Measurements from ENCODE around the gene BTBD9. TPM values are rescaled to one million over a fixed set of nuclear protein-coding genes. Genes with fewer than 3 reads are reported as not detected.

BTBD9 gene
- total RNA-seq, 1 donor from 2014 or later: 47.9 TPM

DNA sequence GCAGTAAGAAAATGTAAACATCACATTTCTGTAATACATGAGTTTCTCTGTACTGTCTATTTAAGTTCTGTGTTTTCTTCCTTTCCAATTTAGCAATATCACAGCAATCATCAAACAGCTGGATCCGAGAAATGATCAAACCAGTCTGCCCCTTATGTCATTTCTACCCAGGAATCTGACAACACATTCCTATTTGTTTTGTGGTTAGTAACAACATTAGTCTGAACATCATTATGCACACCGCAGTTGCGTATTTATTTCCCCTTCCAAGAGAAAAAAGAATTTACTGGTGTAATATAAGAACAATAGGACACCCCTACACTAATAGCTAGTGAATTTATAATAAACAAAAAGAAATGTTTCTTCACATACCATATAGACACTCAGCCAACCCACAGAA is 179.5 kb downstream of the BTBD9 start:
- TF ChIP-seq, protein P1, sequence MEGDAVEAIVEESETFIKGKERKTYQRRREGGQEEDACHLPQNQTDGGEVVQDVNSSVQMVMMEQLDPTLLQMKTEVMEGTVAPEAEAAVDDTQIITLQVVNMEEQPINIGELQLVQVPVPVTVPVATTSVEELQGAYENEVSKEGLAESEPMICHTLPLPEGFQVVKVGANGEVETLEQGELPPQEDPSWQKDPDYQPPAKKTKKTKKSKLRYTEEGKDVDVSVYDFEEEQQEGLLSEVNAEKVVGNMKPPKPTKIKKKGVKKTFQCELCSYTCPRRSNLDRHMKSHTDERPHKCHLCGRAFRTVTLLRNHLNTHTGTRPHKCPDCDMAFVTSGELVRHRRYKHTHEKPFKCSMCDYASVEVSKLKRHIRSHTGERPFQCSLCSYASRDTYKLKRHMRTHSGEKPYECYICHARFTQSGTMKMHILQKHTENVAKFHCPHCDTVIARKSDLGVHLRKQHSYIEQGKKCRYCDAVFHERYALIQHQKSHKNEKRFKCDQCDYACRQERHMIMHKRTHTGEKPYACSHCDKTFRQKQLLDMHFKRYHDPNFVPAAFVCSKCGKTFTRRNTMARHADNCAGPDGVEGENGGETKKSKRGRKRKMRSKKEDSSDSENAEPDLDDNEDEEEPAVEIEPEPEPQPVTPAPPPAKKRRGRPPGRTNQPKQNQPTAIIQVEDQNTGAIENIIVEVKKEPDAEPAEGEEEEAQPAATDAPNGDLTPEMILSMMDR (IDR thresholded peaks at IDR 0.05): no peak

DNA sequence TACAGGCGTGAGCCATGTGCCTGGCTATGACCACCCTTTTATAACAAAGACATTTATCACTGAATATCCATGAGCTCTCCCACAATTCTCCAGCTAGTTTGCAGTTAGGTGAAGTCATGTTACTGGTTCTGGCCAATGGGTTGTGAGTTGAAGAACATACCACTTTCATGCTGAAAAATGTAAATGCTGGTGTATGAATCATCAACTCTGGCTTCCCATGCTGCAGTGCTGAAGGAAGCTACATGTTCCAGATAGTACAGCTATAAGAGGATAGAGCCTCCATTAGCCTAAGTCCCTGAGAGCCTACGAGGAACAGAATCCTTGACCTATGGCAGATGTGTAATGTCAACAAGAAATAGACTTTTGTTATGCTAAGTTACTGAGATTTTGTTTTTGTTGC is 180.4 kb downstream of the BTBD9 start:
- Histone ChIP-seq H3K36me3 (no peaks in the 10 kb centered on the region), H3K4me1 (no peaks in the 10 kb centered on the region), H3K27ac (no peak overlapping the region), H3K27me3 (no peaks in the 10 kb centered on the region), H3K4me3 (no peak overlapping the region), H3K9me3 (no peaks in the 10 kb centered on the region)
- ATAC-seq (no peak), DNase-seq (no peak)
- intact Hi-C loops (cut with DNase I): no loop called here
- TF ChIP-seq, protein P1 (IDR thresholded peaks at IDR 0.05): no peak

More for the DNA sequence above, 179.5 kb downstream of the BTBD9 start:
- no peaks in the 10 kb centered on the region for H3K9me3 ChIP-seq
- H3K4me1 ChIP-seq: no peaks in the 10 kb centered on the region
- H3K27me3 ChIP-seq: no peaks in the 10 kb centered on the region
- H3K27ac ChIP-seq: no peak overlapping the region
- DNase-seq: no peak
- H3K4me3 ChIP-seq: no peak overlapping the region
- ATAC-seq: no peak
- intact Hi-C loops (cut with DNase I): no loop called here
- H3K36me3 ChIP-seq: no peaks in the 10 kb centered on the region

DNA sequence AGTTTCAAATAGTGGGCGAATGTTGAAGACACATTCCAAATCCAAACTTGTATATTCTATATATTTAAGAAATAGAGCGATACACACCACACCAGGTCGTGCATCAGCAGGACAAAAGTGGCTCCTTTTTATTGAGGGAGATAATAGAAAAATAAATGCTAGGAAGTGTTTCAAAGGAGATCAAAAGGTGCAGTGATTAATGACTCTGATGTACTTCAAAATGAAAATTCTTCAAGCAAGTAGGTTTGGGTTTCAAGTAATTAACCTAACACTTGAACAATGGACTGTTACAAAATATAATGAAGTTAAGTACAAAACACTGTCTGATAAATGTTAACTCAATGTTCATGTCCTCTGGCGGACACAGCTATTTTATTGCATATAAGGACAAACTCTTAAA is 185.9 kb downstream of the BTBD9 start:
- intact Hi-C loops (cut with DNase I): no loop called here
- ATAC-seq: no peak

DNA sequence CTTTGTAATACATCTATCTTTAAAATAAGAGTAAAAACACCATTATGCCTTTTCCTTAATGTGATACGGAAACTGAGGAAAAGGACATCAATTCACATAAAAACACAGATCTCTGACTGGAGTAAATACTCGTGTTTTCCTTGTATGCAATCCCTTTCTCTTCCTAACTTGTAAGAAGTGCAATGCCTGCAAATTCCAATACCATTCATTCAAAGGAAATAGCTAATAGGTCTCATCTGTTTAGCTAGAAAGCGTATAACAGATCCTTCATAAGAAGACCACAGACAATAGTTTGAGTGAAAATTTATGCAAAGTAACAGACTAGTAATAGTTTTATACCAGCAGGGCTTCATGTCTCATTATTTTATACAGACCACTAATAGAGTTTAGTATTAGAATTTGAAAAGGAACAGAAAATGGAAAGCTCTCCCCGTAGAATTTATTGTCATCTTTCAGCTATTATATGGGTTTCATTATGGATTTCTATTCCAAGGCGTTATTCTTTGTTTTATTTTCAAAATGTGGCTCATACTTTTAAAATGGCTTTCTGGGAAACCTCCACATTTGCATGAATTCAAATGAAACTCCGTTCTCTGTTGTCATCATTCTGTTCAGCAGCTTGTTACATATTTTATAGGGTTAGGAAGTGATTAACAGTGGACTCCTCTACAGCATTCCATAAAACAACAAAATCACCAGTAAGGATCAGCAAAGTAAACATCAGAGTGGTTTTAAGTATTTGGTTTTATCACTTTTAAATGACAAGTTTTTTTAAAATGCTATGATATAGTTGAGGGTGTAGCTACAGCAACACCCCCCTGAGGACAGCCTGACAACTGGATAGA is 186.7 kb downstream of the BTBD9 start:
- intact Hi-C loops (cut with DNase I): no loop called here
- Histone ChIP-seq H3K27ac (no peak overlapping the region), H3K36me3 (no peaks in the 10 kb centered on the region), H3K4me1 (no peaks in the 10 kb centered on the region), H3K9me3 (no peaks in the 10 kb centered on the region), H3K27me3 (no peaks in the 10 kb centered on the region), H3K4me3 (no peak overlapping the region)
- DNase-seq: no peak
- no peak for ATAC-seq
- TF ChIP-seq, protein P1 (IDR thresholded peaks at IDR 0.05): no peak

More for the DNA sequence above, 185.9 kb downstream of the BTBD9 start:
- TF ChIP-seq, protein P1 (IDR thresholded peaks at IDR 0.05): no peak
- no peak for DNase-seq
- Histone ChIP-seq H3K4me1 (no peaks in the 10 kb centered on the region), H3K27ac (no peak overlapping the region), H3K36me3 (no peaks in the 10 kb centered on the region), H3K4me3 (no peak overlapping the region), H3K27me3 (no peaks in the 10 kb centered on the region), H3K9me3 (no peaks in the 10 kb centered on the region)

DNA sequence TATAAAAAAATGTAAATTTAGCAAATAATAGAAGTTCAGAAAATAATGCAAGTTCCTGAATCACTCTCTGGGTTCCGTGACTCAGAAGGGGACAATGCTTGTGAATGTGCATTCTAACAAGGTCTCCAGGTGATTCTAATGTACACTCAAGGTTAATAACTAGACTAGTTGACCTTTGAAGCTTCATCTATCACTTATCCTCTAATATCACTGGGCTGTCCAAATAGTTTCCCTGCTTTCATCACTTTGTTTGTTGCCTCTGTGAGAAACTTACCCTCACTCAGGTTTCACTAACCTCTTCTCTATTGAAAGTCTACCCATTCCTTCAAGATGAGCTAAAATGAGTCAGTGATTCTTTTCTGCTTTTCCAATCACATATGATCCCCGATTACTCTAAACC is 189.0 kb downstream of the BTBD9 start:
- intact Hi-C loops (cut with DNase I): no loop called here
- DNase-seq: no peak

More for the DNA sequence above, 189.0 kb downstream of the BTBD9 start:
- Histone ChIP-seq H3K4me3 (no peak overlapping the region), H3K9me3 (no peaks in the 10 kb centered on the region), H3K27me3 (no peaks in the 10 kb centered on the region), H3K4me1 (no peaks in the 10 kb centered on the region), H3K27ac (no peak overlapping the region), H3K36me3 (no peaks in the 10 kb centered on the region)
- TF ChIP-seq, protein P1 (IDR thresholded peaks at IDR 0.05): no peak
- ATAC-seq: no peak

All from upper lobe of right lung (tissue), 1 donor.